Fibroblast of lung (primary cell): Measurements from ENCODE around the gene RAP1GAP. TPM values are rescaled to one million over a fixed set of nuclear protein-coding genes. Genes with fewer than 3 reads are reported as not detected.

ENCODE experiments used
- DNase-seq, 2 donors: peaks; one replicate each; pipeline versions ENCODE4 v3.0.0 to v3.0.0-alpha.2; 2010; ENCODE audit warnings: low read depth in 2 of 2
- H2AFZ ChIP-seq: 2 replicates; pipeline ENCODE4 v1.5.1; 2012; ENCODE audit warnings: low read length, control low read depth, inconsistent platforms
- H3K27ac ChIP-seq: 2 replicates; pipeline ENCODE4 v1.5.1; 2011; ENCODE audit warnings: low read length, control low read depth; ENCODE audit not compliant: insufficient read depth
- H3K27me3 ChIP-seq: 2 replicates; pipeline ENCODE4 v1.5.1; 2011; ENCODE audit warnings: mild to moderate bottlenecking, low read length; ENCODE audit not compliant: control insufficient read depth, insufficient read depth
- H3K36me3 ChIP-seq: 2 replicates; pipeline ENCODE4 v1.5.1; 2011; ENCODE audit warnings: low read length; ENCODE audit not compliant: control insufficient read depth, insufficient read depth
- H3K4me1 ChIP-seq: 2 replicates; pipeline ENCODE4 v1.5.1; 2011; ENCODE audit warnings: low read length; ENCODE audit not compliant: control insufficient read depth, insufficient read depth; ENCODE audit errors: extremely low read depth
- H3K4me2 ChIP-seq: 2 replicates; pipeline ENCODE4 v1.5.1; 2011; ENCODE audit warnings: low read length, control low read depth; ENCODE audit not compliant: insufficient read depth; ENCODE audit errors: extremely low read depth
- H3K4me3 ChIP-seq, 4 experiments: fragments of 200-600 bp in 1 of 4; sonication (generic) in 1 of 4; replicated peaks in 1 of 4; 2 replicates each; pipeline ENCODE4 v1.5.1; 2011 to 2016; ENCODE audit warnings: low read length in 4 of 4, low read depth in 3 of 4, mild to moderate bottlenecking in 3 of 4, control low read depth in 2 of 4, inconsistent platforms in 1 of 4, mixed read lengths in 1 of 4; ENCODE audit not compliant: insufficient read depth in 1 of 4; ENCODE audit errors: control extremely low read depth in 1 of 4
- H3K79me2 ChIP-seq: 2 replicates; pipeline ENCODE4 v1.5.1; 2012; ENCODE audit warnings: mild to moderate bottlenecking, low read length, inconsistent platforms; ENCODE audit not compliant: control insufficient read depth, insufficient read depth
- H3K9ac ChIP-seq: 2 replicates; pipeline ENCODE4 v1.5.1; 2011; ENCODE audit warnings: mild to moderate bottlenecking, low read length, control low read depth; ENCODE audit not compliant: insufficient read depth
- H3K9me3 ChIP-seq: 2 replicates; pipeline ENCODE4 v1.5.1; 2012; ENCODE audit warnings: low read depth, low read length; ENCODE audit not compliant: control insufficient read depth, insufficient read depth
- H4K20me1 ChIP-seq: 2 replicates; pipeline ENCODE4 v1.5.1; 2011; ENCODE audit warnings: low read length; ENCODE audit not compliant: control insufficient read depth, insufficient read depth; ENCODE audit errors: extremely low read depth
- EZH2 ChIP-seq: IDR thresholded peaks from 2 replicates; pipeline ENCODE4 v1.5.1; 2012; ENCODE audit warnings: low read length, control low read depth, mild to moderate bottlenecking; ENCODE audit errors: missing control alignments
- polyA plus RNA-seq, 2 donors: library from polyadenylated mRNA; depleted of rRNA in 1 of 2; stranded (reverse) in 1 of 2; unstranded in 1 of 2; fragments of >200 nt; gene quantifications; 2 replicates each; pipeline ENCODE4 v1.2.1, GENCODE V29; 2011 to 2012; ENCODE audit warnings: missing spikeins in 1 of 2
- total RNA-seq: library from RNA; depleted of rRNA; stranded (reverse); fragments of >200 nt; gene quantifications from 2 replicates; pipeline ENCODE4 v1.2.1, GENCODE V29; 2014
- TF ChIP-seq, protein P1 (sequence below), 2 donors: IDR thresholded peaks in 1 of 2; conservative IDR thresholded peaks in 1 of 2; 1 replicate in 1 of 2; 2 replicates in 1 of 2; pipeline ENCODE4 v1.5.1; 2011 to 2012; ENCODE audit warnings: low read length in 2 of 2, control low read depth in 1 of 2, inconsistent platforms in 1 of 2, low read depth in 1 of 2, mild to moderate bottlenecking in 1 of 2

Gene RAP1GAP
- total and polyA plus RNA-seq, 2 donors (not counting 1 experiment from before 2014, with no cell fraction given): under 0.01 to 0.05 TPM

DNA sequence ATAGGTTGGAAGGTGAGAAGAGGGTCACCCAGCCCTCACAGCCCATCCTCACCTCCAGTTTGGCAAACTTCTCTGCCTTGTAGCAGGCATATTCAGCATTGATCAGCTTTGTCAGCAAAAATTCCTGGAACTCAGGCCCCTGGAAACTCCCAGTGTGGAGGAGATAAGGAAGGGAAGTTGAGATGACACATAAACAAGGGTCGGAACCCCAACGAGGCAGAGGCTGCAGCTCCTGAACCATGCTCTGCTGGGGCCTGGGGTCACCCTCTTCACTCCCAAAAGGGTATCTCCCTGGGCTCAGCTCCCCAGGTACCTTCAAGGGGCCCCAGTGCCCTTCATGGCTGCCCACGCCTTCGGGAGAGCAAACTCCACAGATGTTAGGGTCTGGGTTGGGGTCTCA is 60.4 kb downstream of the RAP1GAP start:
- Histone ChIP-seq H3K27ac (no peak overlapping the region), H3K9me3 (no peaks in the 10 kb centered on the region), H3K36me3 (no peaks in the 10 kb centered on the region), H3K9ac (no peak overlapping the region), H3K4me3 (no peak overlapping the region), H3K4me1 (no peaks in the 10 kb centered on the region), H2AFZ (no peak overlapping the region), H3K4me2 (no peak overlapping the region), H3K27me3 (no peaks in the 10 kb centered on the region), H4K20me1 (no peaks in the 10 kb centered on the region), H3K79me2 (no peaks in the 10 kb centered on the region)
- TF ChIP-seq, protein P1, sequence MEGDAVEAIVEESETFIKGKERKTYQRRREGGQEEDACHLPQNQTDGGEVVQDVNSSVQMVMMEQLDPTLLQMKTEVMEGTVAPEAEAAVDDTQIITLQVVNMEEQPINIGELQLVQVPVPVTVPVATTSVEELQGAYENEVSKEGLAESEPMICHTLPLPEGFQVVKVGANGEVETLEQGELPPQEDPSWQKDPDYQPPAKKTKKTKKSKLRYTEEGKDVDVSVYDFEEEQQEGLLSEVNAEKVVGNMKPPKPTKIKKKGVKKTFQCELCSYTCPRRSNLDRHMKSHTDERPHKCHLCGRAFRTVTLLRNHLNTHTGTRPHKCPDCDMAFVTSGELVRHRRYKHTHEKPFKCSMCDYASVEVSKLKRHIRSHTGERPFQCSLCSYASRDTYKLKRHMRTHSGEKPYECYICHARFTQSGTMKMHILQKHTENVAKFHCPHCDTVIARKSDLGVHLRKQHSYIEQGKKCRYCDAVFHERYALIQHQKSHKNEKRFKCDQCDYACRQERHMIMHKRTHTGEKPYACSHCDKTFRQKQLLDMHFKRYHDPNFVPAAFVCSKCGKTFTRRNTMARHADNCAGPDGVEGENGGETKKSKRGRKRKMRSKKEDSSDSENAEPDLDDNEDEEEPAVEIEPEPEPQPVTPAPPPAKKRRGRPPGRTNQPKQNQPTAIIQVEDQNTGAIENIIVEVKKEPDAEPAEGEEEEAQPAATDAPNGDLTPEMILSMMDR (conservative IDR thresholded peaks at IDR 0.05 in 1 of 2, IDR thresholded peaks at IDR 0.05 in 1 of 2; ENCODE audit: low read depth in 1 of 2, low read length in 2 of 2): no peak
- TF ChIP-seq EZH2: no peak
- no peak for DNase-seq

DNA sequence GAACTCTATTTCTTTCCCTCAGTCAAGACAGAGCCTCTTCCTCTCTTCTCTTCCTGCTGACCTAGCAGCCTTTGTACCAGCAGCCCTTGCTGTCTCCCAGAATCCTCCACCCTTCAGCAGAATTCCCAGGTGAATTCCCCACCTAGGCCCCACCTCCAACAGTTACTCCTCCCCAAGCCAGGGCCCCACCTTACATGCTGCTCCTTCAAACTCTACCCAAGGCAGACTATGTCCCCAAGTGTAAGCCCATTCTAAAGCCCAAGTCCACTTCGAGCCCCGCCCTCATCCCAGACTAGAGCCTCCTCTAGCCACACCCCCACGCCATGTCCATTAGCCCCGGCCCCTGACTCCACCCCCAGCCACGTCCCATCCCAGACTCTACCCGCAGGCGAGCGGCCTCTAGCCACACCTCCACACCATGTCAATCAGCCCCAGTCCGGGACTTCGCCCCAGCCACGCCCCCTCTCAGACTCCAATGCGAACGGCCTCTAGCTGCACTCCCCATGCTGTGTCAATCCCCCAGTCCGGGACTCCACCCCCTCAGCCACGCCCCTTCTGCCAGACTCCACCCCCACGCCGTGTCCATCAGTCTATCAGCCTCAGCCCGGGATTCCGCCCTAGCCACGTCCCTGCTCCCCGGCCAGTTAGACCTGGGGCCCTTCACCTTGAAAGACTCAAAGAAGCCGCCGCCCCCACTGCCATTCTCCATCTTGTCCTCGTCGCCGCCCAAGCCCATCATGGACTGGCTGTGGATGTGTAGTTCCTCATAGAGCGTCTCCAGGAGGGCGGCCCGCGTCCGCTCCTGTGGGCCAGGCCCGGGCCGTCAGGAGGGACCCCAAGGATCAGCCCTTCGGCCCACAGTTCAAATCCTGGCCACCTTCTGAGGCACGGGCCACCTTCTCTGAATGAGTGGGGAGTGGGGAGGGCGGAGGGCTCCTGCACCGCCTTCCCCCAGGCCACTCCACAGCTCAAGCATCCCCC is 61.3 kb downstream of the RAP1GAP start:
- Histone ChIP-seq H3K27ac (no peak overlapping the region), H3K9ac (no peak overlapping the region), H3K4me2 (no peak overlapping the region), H3K27me3 (no peaks in the 10 kb centered on the region), H4K20me1 (no peaks in the 10 kb centered on the region), H3K4me1 (no peaks in the 10 kb centered on the region), H2AFZ (no peak overlapping the region), H3K4me3 (no peak overlapping the region), H3K9me3 (no peaks in the 10 kb centered on the region), H3K79me2 (no peaks in the 10 kb centered on the region), H3K36me3 (no peaks in the 10 kb centered on the region)
- TF ChIP-seq EZH2: no peak
- TF ChIP-seq, protein P1 (conservative IDR thresholded peaks at IDR 0.05 in 1 of 2, IDR thresholded peaks at IDR 0.05 in 1 of 2; ENCODE audit: low read depth in 1 of 2, low read length in 2 of 2): no peak
- peak; percentile 56 to 61 for DNase-seq

DNA sequence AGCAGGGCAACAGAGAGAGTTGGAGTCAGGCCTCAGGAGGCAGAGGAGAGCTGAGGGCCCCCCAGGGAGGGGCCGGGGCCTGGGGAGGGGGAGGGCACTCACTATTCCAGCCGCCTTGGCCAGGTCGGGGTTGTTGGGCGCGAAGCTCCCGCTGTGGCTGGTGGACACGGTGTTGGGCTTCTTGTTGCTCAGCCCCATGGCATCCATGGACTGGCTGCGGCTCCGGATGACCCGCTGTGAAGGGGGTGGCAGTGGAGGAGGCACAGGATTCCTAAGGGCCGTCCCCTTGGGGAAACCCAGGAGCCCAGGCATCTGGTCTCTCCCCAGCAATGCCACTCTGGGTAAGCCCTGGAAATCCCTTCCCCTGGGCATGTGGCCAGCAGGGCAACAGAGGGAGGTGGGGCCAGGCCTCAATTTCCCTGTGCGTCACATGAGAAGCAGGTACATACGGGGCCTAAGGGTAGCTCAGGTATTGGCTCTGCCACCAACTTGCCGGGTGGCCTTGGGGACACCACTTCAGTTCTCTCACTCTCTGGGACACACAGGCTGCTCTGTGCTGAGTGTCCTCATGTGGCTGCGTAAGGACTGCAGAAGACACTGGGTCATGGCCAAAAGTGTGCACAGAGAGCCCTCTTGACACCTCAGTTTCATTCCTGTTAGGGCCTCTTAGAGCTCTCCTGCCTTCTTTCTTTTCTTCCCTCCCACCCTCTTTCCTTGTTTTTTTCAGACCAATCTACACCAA is 63.0 kb downstream of the RAP1GAP start:
- Histone ChIP-seq H3K4me1 (no peaks in the 10 kb centered on the region), H2AFZ (no peak overlapping the region), H3K36me3 (no peaks in the 10 kb centered on the region)

More for the DNA sequence above, 63.0 kb downstream of the RAP1GAP start:
- Histone ChIP-seq H3K9ac (no peak overlapping the region), H3K27ac (no peak overlapping the region), H3K4me3 (no peak overlapping the region), H3K79me2 (no peaks in the 10 kb centered on the region), H3K4me2 (no peak overlapping the region), H3K27me3 (no peaks in the 10 kb centered on the region), H3K9me3 (no peaks in the 10 kb centered on the region), H4K20me1 (no peaks in the 10 kb centered on the region)
- TF ChIP-seq EZH2: no peak
- TF ChIP-seq, protein P1 (conservative IDR thresholded peaks at IDR 0.05 in 1 of 2, IDR thresholded peaks at IDR 0.05 in 1 of 2; ENCODE audit: low read depth in 1 of 2, low read length in 2 of 2): no peak
- no peak for DNase-seq
